CD4-positive, alpha-beta T cell treated with Interleukin-4 for 4 hours (primary cell): ENCODE results near the gene MTMR12.

ENCODE experiments used
- DNase-seq: peaks from one replicate; pipeline ENCODE4 v3.0.0-alpha.2; 2020

Gene MTMR12

GRCh38 chr5:32274548-32275395 is 38.0 kb downstream of the MTMR12 start:
- no peak for DNase-seq

- no peak for DNase-seq
These were observed 38.9 kb downstream of the MTMR12 start for GRCh38 chr5:32273821-32274220.

- no peak for DNase-seq
These were observed 40.0 kb downstream of the MTMR12 start for GRCh38 chr5:32272746-32273145.

- no peak for DNase-seq
These were observed 41.8 kb downstream of the MTMR12 start for GRCh38 chr5:32270946-32271345.

GRCh38 chr5:32270178-32270577 is 42.6 kb downstream of the MTMR12 start:
- no peak for DNase-seq

- no peak for DNase-seq
These were observed 46.8 kb downstream of the MTMR12 start for GRCh38 chr5:32265902-32266301.

- DNase-seq, result no peak
These were observed 47.7 kb downstream of the MTMR12 start for GRCh38 chr5:32264957-32265572.

- no peak for DNase-seq
These were observed 49.1 kb downstream of the MTMR12 start for GRCh38 chr5:32263684-32264083.

- no peak for DNase-seq
These were observed 51.5 kb downstream of the MTMR12 start for GRCh38 chr5:32261198-32261597.

- DNase-seq, result no peak
These were observed 53.7 kb downstream of the MTMR12 start for GRCh38 chr5:32259033-32259432.

- DNase-seq, result no peak
These were observed 54.3 kb downstream of the MTMR12 start for GRCh38 chr5:32258424-32258823.

GRCh38 chr5:32255540-32255900 is 57.2 kb downstream of the MTMR12 start:
- DNase-seq, result no peak

- no peak for DNase-seq
These were observed 57.7 kb downstream of the MTMR12 start for GRCh38 chr5:32254881-32255539.

- no peak for DNase-seq
These were observed 60.8 kb downstream of the MTMR12 start for GRCh38 chr5:32251871-32252458.

GRCh38 chr5:32249668-32250067 is 63.1 kb downstream of the MTMR12 start:
- DNase-seq, result no peak

- no peak for DNase-seq
These were observed 67.0 kb downstream of the MTMR12 start for GRCh38 chr5:32245742-32246141.

- no peak for DNase-seq
These were observed 68.7 kb downstream of the MTMR12 start for GRCh38 chr5:32244017-32244416.

GRCh38 chr5:32241034-32241783 is 71.5 kb downstream of the MTMR12 start:
- peak; percentile 54 for DNase-seq

- DNase-seq, result no peak
These were observed 73.4 kb downstream of the MTMR12 start for GRCh38 chr5:32239385-32239784.

GRCh38 chr5:32233696-32234447 is 78.9 kb downstream of the MTMR12 start:
- no peak for DNase-seq

- no peak for DNase-seq
These were observed 79.5 kb downstream of the MTMR12 start for GRCh38 chr5:32233220-32233695.
